DND-41 (cell line): Measurements from ENCODE around the gene VAMP1.
A peak's percentile ranks its signal among the peaks of the same experiment; 100 is the strongest.

Source experiments
- ATAC-seq: fragments of 200-7000 bp; cut with Tn5 transposase; 3 replicates; pipeline ENCODE4 v1.9.1; 2021; ENCODE audit warnings: low read depth; ENCODE audit not compliant: insufficient read depth
- DNase-seq: peaks from one replicate; pipeline ENCODE4 v3.0.0-alpha.2; 2020
- H2AFZ ChIP-seq: 2 replicates; pipeline ENCODE4 v1.6.0; 2012; ENCODE audit warnings: low read depth, low read length
- H3K27ac ChIP-seq: 2 replicates; pipeline ENCODE4 v1.5.1; 2012; ENCODE audit warnings: low read length, inconsistent platforms
- H3K27me3 ChIP-seq: fragments of 200-600 bp; sonication (generic); 2 replicates; pipeline ENCODE4 v1.6.0; 2012; ENCODE audit warnings: low read length, mild to moderate bottlenecking, inconsistent platforms; ENCODE audit not compliant: insufficient read depth, poor library complexity
- H3K36me3 ChIP-seq: 2 replicates; pipeline ENCODE4 v1.5.1; 2012; ENCODE audit warnings: low read length, inconsistent platforms; ENCODE audit not compliant: insufficient read depth
- H3K4me1 ChIP-seq: 2 replicates; pipeline ENCODE4 v1.5.1; 2012; ENCODE audit warnings: mild to moderate bottlenecking, low read length; ENCODE audit not compliant: insufficient read depth
- H3K4me2 ChIP-seq: 2 replicates; pipeline ENCODE4 v1.6.0; 2012; ENCODE audit warnings: mild to moderate bottlenecking, moderate library complexity, low read length, inconsistent platforms; ENCODE audit not compliant: insufficient read depth
- H3K4me3 ChIP-seq, 2 experiments: fragments of 200-600 bp in 1 of 2; shearing (Covaris generic) in 1 of 2; 2 replicates each; pipeline ENCODE4 v1.5.1; 2012 to 2016; ENCODE audit warnings: inconsistent platforms in 2 of 2, low read length in 2 of 2, mild to moderate bottlenecking in 2 of 2, low read depth in 1 of 2, moderate library complexity in 1 of 2
- H3K79me2 ChIP-seq: 2 replicates; pipeline ENCODE4 v1.6.0; 2012; ENCODE audit warnings: low read length, inconsistent platforms; ENCODE audit not compliant: insufficient read depth
- H3K9ac ChIP-seq: 2 replicates; pipeline ENCODE4 v1.6.0; 2012; ENCODE audit warnings: low read depth, mild to moderate bottlenecking, inconsistent platforms, low read length, moderate library complexity
- H3K9me3 ChIP-seq: 2 replicates; pipeline ENCODE4 v1.5.1; 2012; ENCODE audit warnings: low read length, moderate library complexity, mild to moderate bottlenecking, inconsistent platforms; ENCODE audit not compliant: insufficient read depth, severe bottlenecking
- H4K20me1 ChIP-seq: 2 replicates; pipeline ENCODE4 v1.6.0; 2012; ENCODE audit warnings: low read length; ENCODE audit not compliant: insufficient read depth
- EZH2 ChIP-seq: IDR thresholded peaks from 3 replicates; pipeline ENCODE4 v1.6.1; 2012; ENCODE audit warnings: borderline replicate concordance, low read depth, mild to moderate bottlenecking, moderate library complexity, low read length, inconsistent platforms; ENCODE audit not compliant: severe bottlenecking
- TF ChIP-seq, protein P1 (sequence below): IDR thresholded peaks from 2 replicates; pipeline ENCODE4 v1.5.1; 2012; ENCODE audit warnings: borderline replicate concordance, low read length, moderate library complexity, mild to moderate bottlenecking; ENCODE audit not compliant: poor library complexity, severe bottlenecking; ENCODE audit errors: extremely low read depth

VAMP1 gene

GRCh38 chr12:6463858-6464257 lies 6.6 kb downstream of the VAMP1 start:
- no peaks in the 10 kb centered on the region for H3K27me3 ChIP-seq
- ATAC-seq (no peak), DNase-seq (no peak)
- peak overlapping the region; percentile 54; the same call in 1 of the 2 replicates for H3K9ac ChIP-seq
- no peak for TF ChIP-seq EZH2
- TF ChIP-seq, protein P1, sequence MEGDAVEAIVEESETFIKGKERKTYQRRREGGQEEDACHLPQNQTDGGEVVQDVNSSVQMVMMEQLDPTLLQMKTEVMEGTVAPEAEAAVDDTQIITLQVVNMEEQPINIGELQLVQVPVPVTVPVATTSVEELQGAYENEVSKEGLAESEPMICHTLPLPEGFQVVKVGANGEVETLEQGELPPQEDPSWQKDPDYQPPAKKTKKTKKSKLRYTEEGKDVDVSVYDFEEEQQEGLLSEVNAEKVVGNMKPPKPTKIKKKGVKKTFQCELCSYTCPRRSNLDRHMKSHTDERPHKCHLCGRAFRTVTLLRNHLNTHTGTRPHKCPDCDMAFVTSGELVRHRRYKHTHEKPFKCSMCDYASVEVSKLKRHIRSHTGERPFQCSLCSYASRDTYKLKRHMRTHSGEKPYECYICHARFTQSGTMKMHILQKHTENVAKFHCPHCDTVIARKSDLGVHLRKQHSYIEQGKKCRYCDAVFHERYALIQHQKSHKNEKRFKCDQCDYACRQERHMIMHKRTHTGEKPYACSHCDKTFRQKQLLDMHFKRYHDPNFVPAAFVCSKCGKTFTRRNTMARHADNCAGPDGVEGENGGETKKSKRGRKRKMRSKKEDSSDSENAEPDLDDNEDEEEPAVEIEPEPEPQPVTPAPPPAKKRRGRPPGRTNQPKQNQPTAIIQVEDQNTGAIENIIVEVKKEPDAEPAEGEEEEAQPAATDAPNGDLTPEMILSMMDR = no peak
- H4K20me1 ChIP-seq = no peaks in the 10 kb centered on the region; the same call in 1 of the 2 replicates
- H2AFZ ChIP-seq = no peak overlapping the region
- peaks cover 72% of the 10 kb centered on the region for H3K36me3 ChIP-seq
- peaks cover 66% of the 10 kb centered on the region for H3K4me1 ChIP-seq
- no peak overlapping the region for H3K4me2 ChIP-seq
- H3K4me3 ChIP-seq = no peak overlapping the region
- peaks cover 41% of the 10 kb centered on the region for H3K79me2 ChIP-seq
- peak overlapping the region; percentile 96 for H3K27ac ChIP-seq
- no peaks in the 10 kb centered on the region for H3K9me3 ChIP-seq

GRCh38 chr12:6463216-6463615 lies 7.3 kb downstream of the VAMP1 start:
- H3K9ac ChIP-seq = peak overlapping the region; percentile 54
- no peak for ATAC-seq
- peaks cover 34% of the 10 kb centered on the region for H3K79me2 ChIP-seq

DNA sequence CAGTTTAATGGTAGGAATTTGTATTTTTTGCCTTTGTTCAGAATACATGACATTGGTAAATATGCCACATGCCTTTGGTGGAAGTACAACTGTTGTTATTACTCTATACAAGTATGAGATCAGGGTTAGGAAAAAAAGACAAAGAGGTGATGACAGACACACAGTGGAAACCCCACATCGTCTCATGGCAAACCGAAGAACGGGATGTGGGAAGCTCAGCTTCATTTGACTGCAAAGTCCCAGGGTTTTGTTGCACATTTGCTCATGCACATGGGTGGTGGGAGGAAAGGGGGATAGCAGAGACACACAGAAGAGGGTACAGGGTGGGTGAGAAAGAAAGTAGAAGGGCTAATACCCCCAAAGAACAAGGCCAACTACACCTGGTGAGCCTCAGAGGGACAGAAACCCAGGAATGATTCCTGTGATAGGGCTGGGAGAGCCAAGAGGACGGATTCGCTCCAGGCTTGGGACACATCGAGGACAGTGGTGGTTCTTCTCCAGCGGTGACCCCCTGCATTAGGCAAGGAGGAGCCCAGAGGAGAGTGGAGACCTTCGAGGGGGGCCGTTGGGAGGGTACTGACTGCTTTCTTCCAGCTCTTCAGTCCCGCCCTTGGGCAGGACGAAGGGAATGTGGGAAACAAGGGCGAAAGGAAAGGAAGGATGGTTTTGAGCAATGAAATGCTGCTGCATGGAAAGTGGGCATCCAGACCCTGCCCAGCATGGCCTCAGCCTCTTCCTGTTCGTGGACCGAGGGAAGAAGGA lies 8.1 kb downstream of the VAMP1 start:
- Histone ChIP-seq H3K27ac (peak overlapping the region; percentile 96), H3K4me2 (peak overlapping the region; percentile 58), H3K36me3 (peaks cover 81% of the 10 kb centered on the region), H3K9me3 (no peaks in the 10 kb centered on the region), H3K27me3 (no peaks in the 10 kb centered on the region), H3K79me2 (peaks cover 28% of the 10 kb centered on the region), H3K4me3 (peak overlapping the region in 1 of 2 experiments; percentile 44; a peak in 2 of 4 replicates), H2AFZ (peak overlapping the region; percentile 0; the same call in 1 of the 2 replicates), H3K4me1 (peaks cover 54% of the 10 kb centered on the region), H3K9ac (peak overlapping the region; percentile 54), H4K20me1 (no peaks in the 10 kb centered on the region; the same call in 1 of the 2 replicates)
- peak; percentile 52 for DNase-seq
- peak; percentile 29 for ATAC-seq
- TF ChIP-seq EZH2 = no peak
- TF ChIP-seq, protein P1 = no peak

More at GRCh38 chr12:6463216-6463615, 7.3 kb downstream of the VAMP1 start:
- TF ChIP-seq EZH2 = no peak
- TF ChIP-seq, protein P1 = no peak
- no peaks in the 10 kb centered on the region; the same call in 1 of the 2 replicates for H4K20me1 ChIP-seq
- H3K27ac ChIP-seq = peak overlapping the region; percentile 96
- H3K9me3 ChIP-seq = no peaks in the 10 kb centered on the region
- H3K4me3 ChIP-seq = peak overlapping the region in 1 of 2 experiments; percentile 44; a peak in 1 of 4 replicates
- H3K4me1 ChIP-seq = peaks cover 60% of the 10 kb centered on the region
- H3K27me3 ChIP-seq = no peaks in the 10 kb centered on the region
- DNase-seq = no peak
- H3K4me2 ChIP-seq = peak overlapping the region; percentile 58
- H2AFZ ChIP-seq = no peak overlapping the region
- peaks cover 76% of the 10 kb centered on the region for H3K36me3 ChIP-seq
